ENCODE results near the gene PEX11B. TPM values are rescaled to one million over a fixed set of nuclear protein-coding genes. Genes with fewer than 3 reads are reported as not detected.
A peak's percentile ranks its signal among the peaks of the same experiment; 100 is the strongest.

Gene PEX11B
- total RNA-seq, 1 experiment from 2014 or later: 40.1 TPM

- no peak for DNase-seq (ENCODE audit: low read depth)
These were observed 43.9 kb downstream of the PEX11B start for GRCh38 chr1:145874646-145875045.

GRCh38 chr1:145871994-145872924 lies 46.3 kb downstream of the PEX11B start:
- peak; percentile 62 for DNase-seq (ENCODE audit: low read depth)

- DNase-seq (ENCODE audit: low read depth): no peak
These were observed 50.3 kb downstream of the PEX11B start for GRCh38 chr1:145868232-145868631.

GRCh38 chr1:145863282-145864018 lies 55.1 kb downstream of the PEX11B start:
- no peak for DNase-seq (ENCODE audit: low read depth)

Other genes starting within 250 kb of the PEX11B start
- 0.13 and 0.69 TPM in 2 replicates for gene PDZK1, start 211.3 kb downstream of the PEX11B start, total RNA-seq (2014; rRNA removed)
- not detected in 2 replicates for gene CD160, start 199.2 kb downstream of the PEX11B start, total RNA-seq (2014; rRNA removed)
- gene RNF115, start 94.6 kb downstream of the PEX11B start, total RNA-seq (2014; rRNA removed): 10.4 and 13.3 TPM in 2 replicates
- gene POLR3C, start 94.5 kb downstream of the PEX11B start, total RNA-seq (2014; rRNA removed): 36.5 and 43.6 TPM in 2 replicates
- gene NUDT17, start 73.1 kb downstream of the PEX11B start, total RNA-seq (2014; rRNA removed): 2.4 and 5.6 TPM in 2 replicates
- 44.1 and 49.4 TPM in 2 replicates for gene PIAS3, start 59.6 kb downstream of the PEX11B start, total RNA-seq (2014; rRNA removed)
- gene ANKRD35, start 32.9 kb downstream of the PEX11B start, total RNA-seq (2014; rRNA removed): 1.5 and 2.3 TPM in 2 replicates
- 113 and 135 TPM in 2 replicates for gene ITGA10, start 8.7 kb downstream of the PEX11B start, total RNA-seq (2014; rRNA removed)
- gene RBM8A, start 8.8 kb upstream of the PEX11B start, total RNA-seq (2014; rRNA removed): 278 and 284 TPM in 2 replicates
- gene LIX1L, start 39.3 kb upstream of the PEX11B start, total RNA-seq (2014; rRNA removed): 35.0 and 37.4 TPM in 2 replicates
- gene ANKRD34A, start 45.9 kb upstream of the PEX11B start, total RNA-seq (2014; rRNA removed): 2.9 and 3.1 TPM in 2 replicates
- gene POLR3GL, start 46.0 kb upstream of the PEX11B start, total RNA-seq (2014; rRNA removed): 27.8 and 32.0 TPM in 2 replicates
- gene TXNIP, start 77.9 kb upstream of the PEX11B start, total RNA-seq (2014; rRNA removed): 104 and 114 TPM in 2 replicates
- gene HJV, start 103.0 kb upstream of the PEX11B start, total RNA-seq (2014; rRNA removed): 0.13 and 1.2 TPM in 2 replicates
- 1.2 and 1.3 TPM in 2 replicates for gene NBPF10, start 226.1 kb upstream of the PEX11B start, total RNA-seq (2014; rRNA removed)